GM12801 (cell line): ENCODE results near the gene AATK.

Experiments
- CTCF ChIP-seq: IDR thresholded peaks from one replicate; pipeline ENCODE4 v1.5.1; 2011; ENCODE audit warnings: control low read depth; ENCODE audit not compliant: insufficient read length; ENCODE audit errors: extremely low read depth

Gene AATK

GRCh38 chr17:81115219-81115618 lies 50.8 kb downstream of the AATK start:
- no peak for TF ChIP-seq CTCF

- no peak for TF ChIP-seq CTCF
Measured at GRCh38 chr17:81114351-81115093, 51.5 kb downstream of the AATK start.

- TF ChIP-seq CTCF, result no peak
Measured at GRCh38 chr17:81113158-81113724, 52.8 kb downstream of the AATK start.

GRCh38 chr17:81112450-81112849 lies 53.6 kb downstream of the AATK start:
- TF ChIP-seq CTCF, result no peak

- TF ChIP-seq CTCF, result no peak
Measured at GRCh38 chr17:81111066-81111465, 55.0 kb downstream of the AATK start.

- TF ChIP-seq CTCF, result no peak
Measured at GRCh38 chr17:81110488-81111040, 55.5 kb downstream of the AATK start.

- no peak for TF ChIP-seq CTCF
Measured at GRCh38 chr17:81109957-81110356, 56.1 kb downstream of the AATK start.
